Loucy (cell line): Measurements from ENCODE around the gene SLC15A3.

Experiments
- H2AFZ ChIP-seq: fragments of 200-600 bp; sonication (generic); 2 replicates; pipeline ENCODE4 v1.6.0; 2016; ENCODE audit warnings: antibody characterized with exemption, mild to moderate bottlenecking, low read length, moderate library complexity
- H3F3A ChIP-seq: fragments of 200-600 bp; 2 replicates; pipeline ENCODE4 v1.6.0; 2016; ENCODE audit warnings: antibody characterized with exemption, low read depth, mild to moderate bottlenecking
- H3K27me3 ChIP-seq: fragments of 200-600 bp; sonication (generic); 2 replicates; pipeline ENCODE4 v1.6.1; 2014; ENCODE audit warnings: low read length, mild to moderate bottlenecking; ENCODE audit not compliant: insufficient read depth, poor library complexity, severe bottlenecking
- H3K36me3 ChIP-seq: fragments of 200-600 bp; sonication (generic); 2 replicates; pipeline ENCODE4 v1.6.1; 2016; ENCODE audit warnings: low read length; ENCODE audit not compliant: insufficient read depth
- H3K4me1 ChIP-seq: fragments of 200-600 bp; sonication (generic); 2 replicates; pipeline ENCODE4 v1.5.1; 2014; ENCODE audit warnings: low read length, mild to moderate bottlenecking; ENCODE audit not compliant: insufficient read depth, poor library complexity, severe bottlenecking
- H3K4me2 ChIP-seq: fragments of 200-600 bp; sonication (generic); 2 replicates; pipeline ENCODE4 v1.6.0; 2014; ENCODE audit warnings: antibody characterized with exemption, low read length, low read depth, mild to moderate bottlenecking; ENCODE audit not compliant: poor library complexity, severe bottlenecking
- H3K4me3 ChIP-seq: fragments of 200-600 bp; sonication (generic); 2 replicates; pipeline ENCODE4 v1.5.1; 2014; ENCODE audit warnings: low read length, mild to moderate bottlenecking, mixed read lengths; ENCODE audit not compliant: poor library complexity, severe bottlenecking
- H3K79me2 ChIP-seq: fragments of 200-600 bp; sonication (generic); 2 replicates; pipeline ENCODE4 v1.6.1; 2014; ENCODE audit warnings: low read length; ENCODE audit not compliant: insufficient read depth
- H3K9ac ChIP-seq: fragments of 200-600 bp; sonication (generic); 2 replicates; pipeline ENCODE4 v1.6.0; 2014; ENCODE audit warnings: mild to moderate bottlenecking, low read depth, low read length, moderate library complexity; ENCODE audit not compliant: poor library complexity, severe bottlenecking
- H3K9me2 ChIP-seq: fragments of 200-600 bp; sonication (generic); replicated peaks from 2 replicates; pipeline ENCODE4 v1.6.1; 2016; ENCODE audit warnings: low read depth, low read length, mixed read lengths
- H3K9me3 ChIP-seq: fragments of 200-600 bp; sonication (generic); 2 replicates; pipeline ENCODE4 v1.6.1; 2014; ENCODE audit warnings: mild to moderate bottlenecking, antibody characterized with exemption, low read length, low read depth; ENCODE audit not compliant: insufficient read depth
- H4K20me1 ChIP-seq: fragments of 200-600 bp; sonication (generic); 2 replicates; pipeline ENCODE4 v1.6.0; 2014; ENCODE audit warnings: antibody characterized with exemption, low read length, mild to moderate bottlenecking; ENCODE audit not compliant: insufficient read depth, poor library complexity, severe bottlenecking
- CTCF ChIP-seq: fragments of 200-600 bp; sonication (generic); conservative IDR thresholded peaks from 2 replicates; pipeline ENCODE4 v1.5.1; 2014; ENCODE audit warnings: mild to moderate bottlenecking, antibody characterized with exemption, low read length
- EZH2phosphoT487 ChIP-seq: fragments of 200-600 bp; IDR thresholded peaks from 2 replicates; pipeline ENCODE4 v1.6.1; 2018; ENCODE audit warnings: antibody characterized with exemption, mild to moderate bottlenecking, moderate library complexity, borderline replicate concordance

SLC15A3 gene

GRCh38 chr11:60928563-60929001, 23.4 kb downstream of the SLC15A3 start:
- no peaks in the 10 kb centered on the region for H4K20me1 ChIP-seq
- peaks cover 15% of the 10 kb centered on the region for H3K4me1 ChIP-seq
- H2AFZ ChIP-seq = no peak overlapping the region
- H3K9ac ChIP-seq = no peak overlapping the region
- no peaks in the 10 kb centered on the region for H3F3A ChIP-seq
- no peaks in the 10 kb centered on the region for H3K27me3 ChIP-seq
- no peak overlapping the region for H3K4me3 ChIP-seq
- no peak for TF ChIP-seq CTCF
- no peak for TF ChIP-seq EZH2phosphoT487
- H3K9me3 ChIP-seq = no peaks in the 10 kb centered on the region
- no peaks in the 10 kb centered on the region for H3K9me2 ChIP-seq
- no peaks in the 10 kb centered on the region for H3K36me3 ChIP-seq
- no peaks in the 10 kb centered on the region for H3K79me2 ChIP-seq
- H3K4me2 ChIP-seq = no peak overlapping the region

GRCh38 chr11:60927600-60927999, 24.4 kb downstream of the SLC15A3 start:
- peaks cover 18% of the 10 kb centered on the region for H3K4me1 ChIP-seq
- no peaks in the 10 kb centered on the region for H3K9me2 ChIP-seq
- no peak overlapping the region for H3K4me2 ChIP-seq
- H3K27me3 ChIP-seq = no peaks in the 10 kb centered on the region
- no peak overlapping the region for H3K9ac ChIP-seq
- no peak for TF ChIP-seq EZH2phosphoT487
- no peak for TF ChIP-seq CTCF
- no peaks in the 10 kb centered on the region for H4K20me1 ChIP-seq
- no peaks in the 10 kb centered on the region for H3K79me2 ChIP-seq
- H3K9me3 ChIP-seq = no peaks in the 10 kb centered on the region
- peaks cover 7% of the 10 kb centered on the region; the same call in 1 of the 2 replicates for H3K36me3 ChIP-seq
- H3F3A ChIP-seq = no peaks in the 10 kb centered on the region
- H3K4me3 ChIP-seq = no peak overlapping the region
- H2AFZ ChIP-seq = no peak overlapping the region

GRCh38 chr11:60927061-60927592, 24.8 kb downstream of the SLC15A3 start:
- Histone ChIP-seq H3K36me3 (peaks cover 11% of the 10 kb centered on the region; the same call in 1 of the 2 replicates), H4K20me1 (no peaks in the 10 kb centered on the region)

More at GRCh38 chr11:60927061-60927592, 24.8 kb downstream of the SLC15A3 start:
- H3K9ac ChIP-seq = no peak overlapping the region
- no peaks in the 10 kb centered on the region for H3K9me3 ChIP-seq
- H3K79me2 ChIP-seq = no peaks in the 10 kb centered on the region
- no peak for TF ChIP-seq CTCF
- no peak for TF ChIP-seq EZH2phosphoT487
- H3K4me2 ChIP-seq = no peak overlapping the region
- H2AFZ ChIP-seq = no peak overlapping the region
- H3K4me3 ChIP-seq = no peak overlapping the region
- no peaks in the 10 kb centered on the region for H3K9me2 ChIP-seq
- H3K27me3 ChIP-seq = no peaks in the 10 kb centered on the region
- H3F3A ChIP-seq = no peaks in the 10 kb centered on the region
- H3K4me1 ChIP-seq = peaks cover 18% of the 10 kb centered on the region
